ENCODE results near the gene MLLT3. TPM values are rescaled to one million over a fixed set of nuclear protein-coding genes. Genes with fewer than 3 reads are reported as not detected.

The MLLT3 gene
- total and polyA plus RNA-seq, 2 of the 8 experiments (the other 6 are each of a cell fraction or from before 2014, with no cell fraction given): 5.9 to 9.6 TPM

DNA sequence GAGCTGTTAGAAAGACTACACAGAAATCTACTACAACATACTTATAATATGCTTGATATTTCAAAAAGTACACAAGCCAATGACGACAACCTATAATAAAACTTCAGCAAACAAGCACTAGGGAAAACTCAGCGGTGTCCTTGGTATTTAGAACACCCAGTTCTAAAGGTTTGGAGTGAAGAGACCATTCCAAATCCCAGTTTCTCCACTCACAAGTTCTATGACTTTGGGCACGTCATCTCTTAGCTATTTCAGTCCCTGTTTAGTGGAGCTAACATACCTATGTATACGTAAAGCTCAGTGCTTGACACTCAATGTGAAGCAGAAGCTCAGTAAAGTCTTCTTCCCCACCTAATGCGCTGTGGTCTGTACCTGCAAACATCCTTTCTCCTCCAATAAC, 52.8 kb downstream of the MLLT3 start (continued):
- TF ChIP-seq YY1 (IDR thresholded peaks at IDR 0.05; ENCODE audit: low read depth, low read length): no peak
- TF ChIP-seq KDM4A (IDR thresholded peaks at IDR 0.05; ENCODE audit: low read depth, low read length, severe bottlenecking): no peak
- TF ChIP-seq, protein P1, sequence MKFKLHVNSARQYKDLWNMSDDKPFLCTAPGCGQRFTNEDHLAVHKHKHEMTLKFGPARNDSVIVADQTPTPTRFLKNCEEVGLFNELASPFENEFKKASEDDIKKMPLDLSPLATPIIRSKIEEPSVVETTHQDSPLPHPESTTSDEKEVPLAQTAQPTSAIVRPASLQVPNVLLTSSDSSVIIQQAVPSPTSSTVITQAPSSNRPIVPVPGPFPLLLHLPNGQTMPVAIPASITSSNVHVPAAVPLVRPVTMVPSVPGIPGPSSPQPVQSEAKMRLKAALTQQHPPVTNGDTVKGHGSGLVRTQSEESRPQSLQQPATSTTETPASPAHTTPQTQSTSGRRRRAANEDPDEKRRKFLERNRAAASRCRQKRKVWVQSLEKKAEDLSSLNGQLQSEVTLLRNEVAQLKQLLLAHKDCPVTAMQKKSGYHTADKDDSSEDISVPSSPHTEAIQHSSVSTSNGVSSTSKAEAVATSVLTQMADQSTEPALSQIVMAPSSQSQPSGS (IDR thresholded peaks at IDR 0.05; ENCODE audit: low read length): no peak
- no peak for TF ChIP-seq PHF8 (conservative IDR thresholded peaks at IDR 0.05; ENCODE audit: low read depth, low read length)
- TF ChIP-seq SRF (IDR thresholded peaks at IDR 0.05; ENCODE audit: low read depth, low read length): no peak
- no peak for TF ChIP-seq CBX8 (IDR thresholded peaks at IDR 0.05; ENCODE audit: borderline replicate concordance, low read depth, low read length)
- no peak for TF ChIP-seq JUND (IDR thresholded peaks at IDR 0.05; ENCODE audit: low read length)
- TF ChIP-seq SP2 (IDR thresholded peaks at IDR 0.05; ENCODE audit: low read length): no peak
- TF ChIP-seq ZNF274 (IDR thresholded peaks at IDR 0.05; ENCODE audit: borderline replicate concordance, extremely low read depth, low read length): no peak

Data from H1 (cell line).